Esophagus squamous epithelium (tissue), 5 donors: ENCODE results near the gene KLHL28. TPM values are rescaled to one million over a fixed set of nuclear protein-coding genes. Genes with fewer than 3 reads are reported as not detected.

Experiments
- DNase-seq: peaks from one replicate; lab custom pipeline; 2025; lab: John Stamatoyannopoulos, UW
- H3K27ac ChIP-seq, 4 donors: fragments of 200-600 bp; sonication (generic); one replicate each; pipeline ENCODE4 v1.5.1; 2016 to 2019; ENCODE audit warnings: mild to moderate bottlenecking in 1 of 4
- H3K27me3 ChIP-seq, 4 donors: fragments of 200-600 bp; sonication (generic); 1 replicate in 3 of 4; 2 replicates in 1 of 4; pipeline versions ENCODE4 v1.5.1 to v1.6.0; 2017 to 2021; ENCODE audit warnings: antibody characterized with exemption in 1 of 4
- H3K36me3 ChIP-seq, 3 donors: fragments of 200-600 bp; sonication (generic); one replicate each; pipeline ENCODE4 v1.5.1; 2016 to 2019
- H3K4me1 ChIP-seq, 3 donors: fragments of 200-600 bp; sonication (generic); one replicate each; pipeline ENCODE4 v1.5.1; 2017 to 2019
- H3K4me3 ChIP-seq, 4 donors: fragments of 200-600 bp; sonication (generic); 1 replicate in 3 of 4; 2 replicates in 1 of 4; pipeline ENCODE4 v1.5.1; 2016 to 2019; ENCODE audit warnings: mild to moderate bottlenecking in 2 of 4, moderate library complexity in 1 of 4
- H3K9me3 ChIP-seq, 3 donors: fragments of 200-600 bp; sonication (generic); one replicate each; pipeline ENCODE4 v1.5.1; 2016 to 2019
- POLR2A ChIP-seq, 4 donors: fragments of 450-650 bp; IDR thresholded peaks; one replicate each; pipeline ENCODE4 v1.6.1; 2017; ENCODE audit warnings: antibody characterized with exemption in 4 of 4, mild to moderate bottlenecking in 4 of 4, moderate library complexity in 3 of 4
- WGBS, 2 donors: methylation state at CpG; one replicate each; pipeline ENCODE4 v1.1.5; 2018; 5-methylcytosine and 5-hydroxymethylcytosine counted together
- intact Hi-C: fragments of 100-400 bp; cut with DNase I; formaldehyde crosslinking; loops from one replicate; pipeline ENCODE4 v1.15.0; 2022
- total RNA-seq, 4 donors: library from RNA; depleted of rRNA; stranded (reverse); fragments of >200 nt; gene quantifications; one replicate each; pipeline ENCODE4 v1.1.0, GENCODE V29; 2016
- TF ChIP-seq, protein P1 (sequence below), 6 experiments: fragments of 450-650 bp in 4 of 6; fragments of 200-600 bp in 2 of 6; sonication (generic) in 2 of 6; IDR thresholded peaks; one replicate each; pipeline ENCODE4 v1.5.1; 2016 to 2019; ENCODE audit warnings: antibody characterized with exemption in 6 of 6, mild to moderate bottlenecking in 4 of 6, moderate library complexity in 4 of 6
- donor health status: DM: yes; HTN: yes; CAD: no.

KLHL28 gene
- total RNA-seq, 4 donors from 2014 or later = 7.2 to 10.3 (median 8.4) TPM

GRCh38 chr14:44979740-44980356, 18.1 kb upstream of the KLHL28 start:
- H3K4me1 ChIP-seq = peaks cover 0 to 14% (median 3%) of the 10 kb centered on the region in 3 donors
- no peak for DNase-seq
- TF ChIP-seq POLR2A (IDR thresholded peaks at IDR 0.05) = no peak
- TF ChIP-seq, protein P1, sequence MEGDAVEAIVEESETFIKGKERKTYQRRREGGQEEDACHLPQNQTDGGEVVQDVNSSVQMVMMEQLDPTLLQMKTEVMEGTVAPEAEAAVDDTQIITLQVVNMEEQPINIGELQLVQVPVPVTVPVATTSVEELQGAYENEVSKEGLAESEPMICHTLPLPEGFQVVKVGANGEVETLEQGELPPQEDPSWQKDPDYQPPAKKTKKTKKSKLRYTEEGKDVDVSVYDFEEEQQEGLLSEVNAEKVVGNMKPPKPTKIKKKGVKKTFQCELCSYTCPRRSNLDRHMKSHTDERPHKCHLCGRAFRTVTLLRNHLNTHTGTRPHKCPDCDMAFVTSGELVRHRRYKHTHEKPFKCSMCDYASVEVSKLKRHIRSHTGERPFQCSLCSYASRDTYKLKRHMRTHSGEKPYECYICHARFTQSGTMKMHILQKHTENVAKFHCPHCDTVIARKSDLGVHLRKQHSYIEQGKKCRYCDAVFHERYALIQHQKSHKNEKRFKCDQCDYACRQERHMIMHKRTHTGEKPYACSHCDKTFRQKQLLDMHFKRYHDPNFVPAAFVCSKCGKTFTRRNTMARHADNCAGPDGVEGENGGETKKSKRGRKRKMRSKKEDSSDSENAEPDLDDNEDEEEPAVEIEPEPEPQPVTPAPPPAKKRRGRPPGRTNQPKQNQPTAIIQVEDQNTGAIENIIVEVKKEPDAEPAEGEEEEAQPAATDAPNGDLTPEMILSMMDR (IDR thresholded peaks at IDR 0.05) = no peak

DNA sequence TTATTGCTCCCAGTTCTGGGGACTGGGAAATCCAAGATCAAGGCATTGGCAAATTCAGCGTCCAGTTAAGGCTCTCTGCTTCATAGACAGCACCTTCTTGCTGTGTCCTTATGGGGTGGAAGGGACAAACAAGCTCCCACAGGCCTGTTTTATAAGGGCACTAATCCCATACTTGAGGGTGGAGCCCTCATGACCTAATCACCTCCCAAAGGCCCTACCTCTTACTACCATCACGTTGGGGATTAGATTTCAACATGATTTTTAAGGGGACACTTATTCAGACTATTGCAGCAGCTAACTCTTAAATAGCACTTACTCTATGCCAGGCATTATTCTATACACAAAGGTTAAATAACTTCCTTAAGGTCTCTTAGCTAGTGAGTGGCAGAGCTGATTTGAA, 17.5 kb upstream of the KLHL28 start:
- H3K27ac ChIP-seq = no peak overlapping the region
- H3K36me3 ChIP-seq = no peaks in the 10 kb centered on the region
- no peak for DNase-seq
- 56% methylated on average over 2 of the region's 2 CpGs for WGBS, 2 donors
- intact Hi-C loops = no loop called here
- H3K9me3 ChIP-seq = no peaks in the 10 kb centered on the region
- no peak overlapping the region for H3K4me3 ChIP-seq
- no peak for TF ChIP-seq POLR2A (IDR thresholded peaks at IDR 0.05)
- TF ChIP-seq, protein P1 (IDR thresholded peaks at IDR 0.05) = no peak
- no peaks in the 10 kb centered on the region for H3K27me3 ChIP-seq
- peaks cover 0 to 14% (median 3%) of the 10 kb centered on the region in 3 donors for H3K4me1 ChIP-seq

More at GRCh38 chr14:44979740-44980356, 18.1 kb upstream of the KLHL28 start:
- H3K4me3 ChIP-seq = no peak overlapping the region
- intact Hi-C loops = no loop called here
- no peak overlapping the region for H3K27ac ChIP-seq
- no peaks in the 10 kb centered on the region for H3K36me3 ChIP-seq
- H3K9me3 ChIP-seq = no peaks in the 10 kb centered on the region
- no peaks in the 10 kb centered on the region for H3K27me3 ChIP-seq

GRCh38 chr14:44971459-44971858, 9.7 kb upstream of the KLHL28 start:
- intact Hi-C loops = no loop called here
- H3K4me3 ChIP-seq = no peak overlapping the region
- peaks cover 0 to 33% (median 10%) of the 10 kb centered on the region in 3 donors for H3K4me1 ChIP-seq
- H3K9me3 ChIP-seq = no peaks in the 10 kb centered on the region
- H3K36me3 ChIP-seq = peaks cover 0 to 18% (median 0%) of the 10 kb centered on the region in 3 donors
- no peaks in the 10 kb centered on the region for H3K27me3 ChIP-seq
- WGBS, 2 donors = 92 to 93% methylated on average over 4 of the region's 4 CpGs
- DNase-seq = no peak
- no peak for TF ChIP-seq POLR2A (IDR thresholded peaks at IDR 0.05)
- TF ChIP-seq, protein P1 (IDR thresholded peaks at IDR 0.05) = no peak
- no peak overlapping the region for H3K27ac ChIP-seq

DNA sequence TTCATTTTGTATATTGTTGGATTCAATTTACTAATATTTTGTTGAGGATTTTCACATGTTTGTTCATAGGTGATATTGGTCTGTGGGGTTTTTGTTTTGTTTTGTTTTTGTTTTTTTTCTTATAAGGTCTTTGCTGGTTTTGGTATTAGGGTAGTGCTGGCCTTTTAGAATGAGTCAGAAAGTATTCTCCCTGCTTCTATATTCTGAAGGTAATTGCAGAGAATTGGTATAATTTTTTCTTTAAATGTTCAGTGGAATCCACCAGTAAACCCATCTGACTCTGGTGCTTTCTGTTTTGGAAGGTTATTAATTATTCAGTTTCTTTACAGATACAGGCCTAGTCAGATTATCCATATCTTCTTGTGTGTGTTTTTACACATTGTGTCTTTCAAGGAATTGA, 9.2 kb upstream of the KLHL28 start:
- no peak for DNase-seq
- Histone ChIP-seq H3K4me1 (peaks cover 0 to 38% (median 14%) of the 10 kb centered on the region in 3 donors), H3K27ac (no peak overlapping the region), H3K9me3 (no peaks in the 10 kb centered on the region), H3K36me3 (peaks cover 0 to 18% (median 0%) of the 10 kb centered on the region in 3 donors), H3K27me3 (no peaks in the 10 kb centered on the region), H3K4me3 (no peak overlapping the region)
- intact Hi-C loops = no loop called here
- TF ChIP-seq POLR2A (IDR thresholded peaks at IDR 0.05) = no peak
- TF ChIP-seq, protein P1 (IDR thresholded peaks at IDR 0.05) = no peak

- TF ChIP-seq, protein P1 (IDR thresholded peaks at IDR 0.05) = no peak
- TF ChIP-seq POLR2A (IDR thresholded peaks at IDR 0.05) = no peak
- Histone ChIP-seq H3K27ac (no peak overlapping the region), H3K4me3 (no peak overlapping the region), H3K27me3 (no peaks in the 10 kb centered on the region), H3K4me1 (peaks cover 0 to 60% (median 25%) of the 10 kb centered on the region in 3 donors), H3K9me3 (no peaks in the 10 kb centered on the region), H3K36me3 (peaks cover 0 to 18% (median 0%) of the 10 kb centered on the region in 3 donors)
- no peak for DNase-seq
- intact Hi-C loops = no loop called here
Measured at GRCh38 chr14:44968714-44969113, 7.0 kb upstream of the KLHL28 start.
